Stomach (tissue), 4 donors: Measurements from ENCODE around the gene FOXN3.

Source experiments
- EP300 ChIP-seq: sonication (generic); formaldehyde crosslinking; IDR thresholded peaks from one replicate; pipeline ENCODE4 v1.6.1; 2017; ENCODE audit warnings: antibody characterized with exemption
- POLR2A ChIP-seq, 4 donors: fragments of 450-650 bp; IDR thresholded peaks; one replicate each; pipeline ENCODE4 v1.6.1; 2016; ENCODE audit warnings: antibody characterized with exemption in 4 of 4, control low read depth in 2 of 4, mild to moderate bottlenecking in 1 of 4, moderate library complexity in 1 of 4
- POLR2AphosphoS5 ChIP-seq, 3 donors: sonication (generic); formaldehyde crosslinking; IDR thresholded peaks; one replicate each; pipeline ENCODE4 v1.6.1; 2016; ENCODE audit warnings: antibody characterized with exemption in 3 of 3
- TF ChIP-seq, protein P1 (sequence below), 7 experiments: fragments of 450-650 bp in 4 of 7; fragments of 200-600 bp in 3 of 7; sonication (generic) in 3 of 7; IDR thresholded peaks; one replicate each; pipeline ENCODE4 v1.5.1; 2016 to 2019; ENCODE audit warnings: antibody characterized with exemption in 7 of 7, control low read depth in 2 of 7, mild to moderate bottlenecking in 1 of 7

DNA sequence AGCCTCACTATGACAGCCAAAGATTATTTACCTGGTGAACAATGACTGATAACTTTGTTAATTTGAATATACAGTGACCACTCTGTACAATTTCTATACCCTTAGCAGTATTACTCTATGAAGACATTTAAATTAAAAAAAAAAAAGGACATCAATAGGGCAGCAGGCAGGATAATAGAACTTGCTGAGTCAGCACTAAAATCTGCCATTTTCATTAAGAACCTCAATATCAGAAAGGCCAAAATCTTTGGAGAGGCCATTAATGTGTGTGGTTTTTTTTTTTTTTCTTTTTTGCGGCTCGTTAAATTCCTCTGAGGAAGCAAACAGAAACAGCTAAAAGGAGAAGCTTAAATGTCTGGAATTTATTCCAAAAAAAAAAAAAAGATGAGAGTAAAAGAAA, 73.7 kb downstream of the FOXN3 start:
- TF ChIP-seq, protein P1, sequence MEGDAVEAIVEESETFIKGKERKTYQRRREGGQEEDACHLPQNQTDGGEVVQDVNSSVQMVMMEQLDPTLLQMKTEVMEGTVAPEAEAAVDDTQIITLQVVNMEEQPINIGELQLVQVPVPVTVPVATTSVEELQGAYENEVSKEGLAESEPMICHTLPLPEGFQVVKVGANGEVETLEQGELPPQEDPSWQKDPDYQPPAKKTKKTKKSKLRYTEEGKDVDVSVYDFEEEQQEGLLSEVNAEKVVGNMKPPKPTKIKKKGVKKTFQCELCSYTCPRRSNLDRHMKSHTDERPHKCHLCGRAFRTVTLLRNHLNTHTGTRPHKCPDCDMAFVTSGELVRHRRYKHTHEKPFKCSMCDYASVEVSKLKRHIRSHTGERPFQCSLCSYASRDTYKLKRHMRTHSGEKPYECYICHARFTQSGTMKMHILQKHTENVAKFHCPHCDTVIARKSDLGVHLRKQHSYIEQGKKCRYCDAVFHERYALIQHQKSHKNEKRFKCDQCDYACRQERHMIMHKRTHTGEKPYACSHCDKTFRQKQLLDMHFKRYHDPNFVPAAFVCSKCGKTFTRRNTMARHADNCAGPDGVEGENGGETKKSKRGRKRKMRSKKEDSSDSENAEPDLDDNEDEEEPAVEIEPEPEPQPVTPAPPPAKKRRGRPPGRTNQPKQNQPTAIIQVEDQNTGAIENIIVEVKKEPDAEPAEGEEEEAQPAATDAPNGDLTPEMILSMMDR (IDR thresholded peaks at IDR 0.05) = no peak
- no peak for TF ChIP-seq POLR2A (IDR thresholded peaks at IDR 0.05)
- no peak for TF ChIP-seq POLR2AphosphoS5 (IDR thresholded peaks at IDR 0.05)
- no peak for TF ChIP-seq EP300
